Chondrocyte (in vitro differentiated cells): Measurements from ENCODE around the gene TEKT2. TPM values are rescaled to one million over a fixed set of nuclear protein-coding genes. Genes with fewer than 3 reads are reported as not detected.
A peak's percentile ranks its signal among the peaks of the same experiment; 100 is the strongest.

Experiments
- DNase-seq: peaks from one replicate; pipeline ENCODE4 v3.0.0; 2021; ENCODE audit warnings: mixed read lengths, low spot score
- H3K27ac Mint-ChIP-seq: one replicate; pipeline ENCODE4 v1.8.0; 2021; ENCODE audit warnings: mild to moderate bottlenecking, moderate library complexity, mixed read lengths; ENCODE audit not compliant: unreplicated experiment
- H3K27me3 Mint-ChIP-seq: 2 replicates; pipeline ENCODE4 v1.8.0; 2021; ENCODE audit warnings: low read depth, mixed read lengths
- H3K36me3 Mint-ChIP-seq: 2 replicates; pipeline ENCODE4 v1.8.0; 2021; ENCODE audit warnings: low read depth, mixed read lengths
- H3K4me1 Mint-ChIP-seq: 2 replicates; pipeline ENCODE4 v1.8.0; 2021; ENCODE audit warnings: low read depth, mild to moderate bottlenecking, mixed read lengths
- H3K4me3 Mint-ChIP-seq: one replicate; pipeline ENCODE4 v1.8.0; 2021; ENCODE audit warnings: mild to moderate bottlenecking, moderate library complexity, mixed read lengths; ENCODE audit not compliant: unreplicated experiment
- H3K9me3 Mint-ChIP-seq: 2 replicates; pipeline ENCODE4 v1.8.0; 2021; ENCODE audit warnings: low read depth, mixed read lengths
- CTCF ChIP-seq: fragments of 200-600 bp; sonication (generic); IDR thresholded peaks from 2 replicates; pipeline ENCODE4 v1.5.0; 2021; ENCODE audit warnings: antibody characterized with exemption, mild to moderate bottlenecking, moderate library complexity
- total RNA-seq: library from RNA; stranded (reverse); gene quantifications from 3 replicates; pipeline ENCODE4 v1.2.1, GENCODE V29; 2021

Gene TEKT2
- total RNA-seq, 1 donor from 2014 or later: 0.17 TPM

DNA sequence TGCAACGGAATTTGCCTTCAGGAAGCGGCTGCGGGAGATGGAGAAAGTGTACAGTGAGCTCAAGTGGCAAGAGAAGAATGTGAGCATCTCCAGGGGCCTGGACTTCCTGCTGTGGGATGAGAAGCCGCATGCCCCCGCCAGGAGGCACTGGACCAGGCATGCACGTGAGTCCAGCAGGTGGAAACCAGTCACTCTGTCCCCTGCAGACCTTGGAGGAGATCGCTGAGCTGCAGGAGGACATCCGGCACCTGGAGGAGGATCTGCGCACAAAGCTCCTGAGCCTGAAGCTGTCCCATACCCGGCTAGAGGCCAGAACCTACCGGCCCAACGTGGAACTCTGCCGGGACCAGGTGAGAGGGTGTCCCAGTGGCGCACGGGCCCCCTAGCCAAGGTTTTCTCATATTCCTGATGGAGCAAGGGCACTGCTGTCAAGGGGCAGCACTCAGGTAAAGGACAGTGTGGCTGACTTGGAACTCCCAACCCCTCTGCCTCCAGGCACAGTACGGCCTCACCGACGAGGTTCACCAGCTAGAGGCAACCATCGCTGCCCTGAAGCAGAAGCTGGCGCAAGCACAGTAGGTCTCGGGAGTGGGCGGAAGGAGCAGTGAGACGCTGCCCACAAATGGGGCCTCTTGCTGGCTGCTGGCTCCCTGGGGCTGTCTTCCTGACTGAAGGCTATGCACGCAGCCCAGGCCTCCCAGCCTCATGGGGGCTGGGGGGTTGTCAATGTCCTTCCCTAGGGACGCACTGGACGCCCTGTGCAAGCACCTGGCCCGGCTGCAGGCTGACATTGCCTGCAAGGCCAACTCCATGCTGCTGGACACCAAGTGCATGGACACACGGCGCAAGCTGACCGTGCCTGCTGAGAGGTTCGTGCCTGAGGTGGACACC is 3.6 kb downstream of the TEKT2 start:
- Mint-ChIP-seq H3K4me1 (peaks cover 17% of the 10 kb centered on the region), H3K9me3 (no peaks in the 10 kb centered on the region)

DNA sequence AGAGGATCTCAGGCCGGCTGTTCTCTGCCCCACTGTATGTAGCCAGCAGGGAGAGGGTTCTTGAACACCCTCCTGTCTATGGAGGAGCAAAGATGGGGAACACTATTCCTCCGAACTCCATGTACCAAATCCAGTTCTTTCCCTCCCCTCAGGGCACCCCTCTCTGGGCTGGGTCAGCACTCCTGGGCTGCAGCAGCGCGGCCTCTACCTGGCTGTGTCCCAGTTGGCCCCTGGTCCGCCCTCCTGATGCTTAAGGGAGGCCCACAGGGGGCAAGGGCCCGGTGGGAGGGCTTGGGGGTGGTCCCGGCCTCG is 4.3 kb downstream of the TEKT2 start:
- Mint-ChIP-seq H3K9me3 (no peaks in the 10 kb centered on the region), H3K4me1 (peaks cover 17% of the 10 kb centered on the region), H3K27me3 (no peaks in the 10 kb centered on the region), H3K4me3 (peak overlapping the region; percentile 83), H3K36me3 (peaks cover 9% of the 10 kb centered on the region), H3K27ac (no peak overlapping the region)
- DNase-seq: peak; percentile 82
- TF ChIP-seq CTCF: no peak

More for the DNA sequence above, 3.6 kb downstream of the TEKT2 start:
- Mint-ChIP-seq H3K4me3 (no peak overlapping the region), H3K27ac (no peak overlapping the region), H3K27me3 (no peaks in the 10 kb centered on the region), H3K36me3 (peaks cover 8% of the 10 kb centered on the region)
- no peak for TF ChIP-seq CTCF
- peak; percentile 87 for DNase-seq

GRCh38 chr1:36088577-36089392 is 4.9 kb downstream of the TEKT2 start, which contains the start of gene ADPRS:
Gene ADPRS, plus strand, starts transcription at chr1:36088892. Its CDS starts 13 bp downstream, at chr1:36088905.
- TF ChIP-seq CTCF: peak; percentile 98
- Mint-ChIP-seq H3K4me1 (peaks cover 17% of the 10 kb centered on the region), H3K4me3 (peak within 1 kb of the TSS; percentile 83), H3K27me3 (no peaks in the 10 kb centered on the region), H3K27ac (peak within 1 kb of the TSS; percentile 87), H3K36me3 (peaks cover 11% of the 10 kb centered on the region), H3K9me3 (no peaks in the 10 kb centered on the region)
- DNase-seq: peak; percentile 97

DNA sequence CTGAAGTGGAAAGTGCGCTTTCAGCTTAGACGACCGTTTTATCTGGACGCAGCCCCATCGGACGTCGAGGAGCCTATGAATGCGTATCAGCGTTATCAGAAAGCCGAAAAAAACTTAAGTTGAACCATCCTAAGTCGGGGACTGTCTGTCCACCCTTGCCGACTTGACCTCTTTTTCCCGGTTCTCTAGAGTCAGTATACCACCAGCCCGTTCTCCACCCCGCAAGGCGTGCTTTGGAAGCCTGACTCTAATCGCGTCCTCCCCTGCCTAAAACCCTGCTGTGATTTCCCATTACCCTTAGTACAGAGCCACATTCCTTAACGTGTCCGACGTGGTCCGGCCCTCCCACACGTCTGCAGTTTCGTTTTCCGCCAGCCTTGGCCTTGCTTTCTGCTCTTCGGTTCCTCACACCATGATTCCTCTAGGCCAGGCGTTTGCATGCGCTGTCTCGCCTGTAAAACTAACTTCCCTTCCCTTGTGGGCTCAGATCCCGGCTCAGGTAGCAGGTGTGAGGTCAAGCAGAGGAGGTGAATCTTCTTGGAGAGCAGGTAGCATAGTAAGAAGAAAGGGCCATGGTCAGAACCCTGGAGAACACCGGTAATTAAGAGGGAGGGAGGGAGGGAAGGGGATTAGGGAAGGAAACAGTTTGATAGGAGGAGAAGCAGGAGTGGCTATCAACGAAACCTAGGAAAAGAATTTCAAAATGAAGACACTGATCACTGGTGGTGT is 5.7 kb downstream of the TEKT2 start:
- Mint-ChIP-seq H3K4me3 (peak overlapping the region; percentile 83), H3K27me3 (no peaks in the 10 kb centered on the region)
- DNase-seq: peak; percentile 73

More for the DNA sequence above, 5.7 kb downstream of the TEKT2 start:
- peaks cover 11% of the 10 kb centered on the region for H3K36me3 Mint-ChIP-seq
- peaks cover 14% of the 10 kb centered on the region for H3K4me1 Mint-ChIP-seq
- peak overlapping the region; percentile 87 for H3K27ac Mint-ChIP-seq
- H3K9me3 Mint-ChIP-seq: no peaks in the 10 kb centered on the region
- TF ChIP-seq CTCF: no peak
